Mesothelial cell of epicardium (in vitro differentiated cells): ENCODE results near the gene HNRNPUL1. TPM values are rescaled to one million over a fixed set of nuclear protein-coding genes. Genes with fewer than 3 reads are reported as not detected.

Source experiments
- DNase-seq, 2 experiments: peaks; one replicate each; pipeline ENCODE4 v3.0.0; 2021; ENCODE audit warnings: low spot score in 2 of 2; ENCODE audit not compliant: unreplicated experiment in 2 of 2
- H3K27ac Mint-ChIP-seq: 2 replicates; pipeline ENCODE4 v1.8.0; 2021; ENCODE audit warnings: mixed read lengths
- H3K27me3 Mint-ChIP-seq: 2 replicates; pipeline ENCODE4 v1.8.0; 2021; ENCODE audit warnings: low read depth, mixed read lengths
- H3K36me3 Mint-ChIP-seq: 2 replicates; pipeline ENCODE4 v1.8.0; 2021; ENCODE audit warnings: mixed read lengths
- H3K4me1 Mint-ChIP-seq: 2 replicates; pipeline ENCODE4 v1.8.0; 2021; ENCODE audit warnings: mixed read lengths
- H3K4me3 Mint-ChIP-seq: 2 replicates; pipeline ENCODE4 v1.8.0; 2021; ENCODE audit warnings: mild to moderate bottlenecking, moderate library complexity, mixed read lengths
- H3K9me3 Mint-ChIP-seq: 2 replicates; pipeline ENCODE4 v1.8.0; 2021; ENCODE audit warnings: mixed read lengths
- CTCF ChIP-seq: fragments of 200-600 bp; sonication (generic); IDR thresholded peaks from one replicate; pipeline ENCODE4 v1.5.0; 2021; ENCODE audit warnings: antibody characterized with exemption; ENCODE audit not compliant: unreplicated experiment
- total RNA-seq: library from RNA; stranded (reverse); gene quantifications from 3 replicates; pipeline ENCODE4 v1.2.1, GENCODE V29; 2021

The HNRNPUL1 gene
- total RNA-seq, 1 donor from 2014 or later = 246 TPM

GRCh38 chr19:41316306-41316920 lies 52.2 kb downstream of the HNRNPUL1 start:
- H3K4me3 Mint-ChIP-seq = no peak overlapping the region
- DNase-seq = no peak
- TF ChIP-seq CTCF = no peak
- peaks cover 5% of the 10 kb centered on the region for H3K9me3 Mint-ChIP-seq
- no peaks in the 10 kb centered on the region for H3K27me3 Mint-ChIP-seq
- H3K36me3 Mint-ChIP-seq = peaks cover 41% of the 10 kb centered on the region
- H3K4me1 Mint-ChIP-seq = peaks cover 15% of the 10 kb centered on the region
- no peak overlapping the region for H3K27ac Mint-ChIP-seq

- H3K4me1 Mint-ChIP-seq = peaks cover 18% of the 10 kb centered on the region
- H3K27ac Mint-ChIP-seq = no peak overlapping the region
- DNase-seq = no peak
- H3K36me3 Mint-ChIP-seq = peaks cover 34% of the 10 kb centered on the region
- H3K27me3 Mint-ChIP-seq = no peaks in the 10 kb centered on the region
- H3K9me3 Mint-ChIP-seq = peaks cover 5% of the 10 kb centered on the region
- H3K4me3 Mint-ChIP-seq = no peak overlapping the region
- TF ChIP-seq CTCF = no peak
Measured at GRCh38 chr19:41318696-41319499, 54.7 kb downstream of the HNRNPUL1 start.

GRCh38 chr19:41319500-41320184 lies 55.5 kb downstream of the HNRNPUL1 start:
- Mint-ChIP-seq H3K9me3 (peaks cover 5% of the 10 kb centered on the region), H3K4me1 (peaks cover 25% of the 10 kb centered on the region), H3K4me3 (no peak overlapping the region), H3K27ac (no peak overlapping the region), H3K27me3 (no peaks in the 10 kb centered on the region), H3K36me3 (peaks cover 30% of the 10 kb centered on the region)
- DNase-seq = no peak
- no peak for TF ChIP-seq CTCF

GRCh38 chr19:41320185-41320518 lies 56.0 kb downstream of the HNRNPUL1 start:
- DNase-seq = no peak
- Mint-ChIP-seq H3K27me3 (no peaks in the 10 kb centered on the region), H3K27ac (no peak overlapping the region), H3K4me3 (no peak overlapping the region), H3K4me1 (peaks cover 29% of the 10 kb centered on the region), H3K36me3 (peaks cover 30% of the 10 kb centered on the region), H3K9me3 (peaks cover 5% of the 10 kb centered on the region)
- no peak for TF ChIP-seq CTCF

GRCh38 chr19:41320568-41320967 lies 56.4 kb downstream of the HNRNPUL1 start:
- Mint-ChIP-seq H3K27me3 (peaks cover 2% of the 10 kb centered on the region), H3K27ac (no peak overlapping the region), H3K4me3 (no peak overlapping the region), H3K9me3 (peaks cover 5% of the 10 kb centered on the region), H3K4me1 (peaks cover 33% of the 10 kb centered on the region), H3K36me3 (peaks cover 30% of the 10 kb centered on the region)
- TF ChIP-seq CTCF = no peak
- no peak for DNase-seq
